C4-2B (cell line): ENCODE data around the gene NEDD4L.

Experiments
- CTCF ChIP-seq: fragments of 450-650 bp; conservative IDR thresholded peaks from 2 replicates; pipeline ENCODE4 v1.5.1; 2017; ENCODE audit warnings: mild to moderate bottlenecking
- ZFX ChIP-seq: fragments of 450-650 bp; IDR thresholded peaks from 2 replicates; pipeline ENCODE4 v1.6.1; 2017

DNA sequence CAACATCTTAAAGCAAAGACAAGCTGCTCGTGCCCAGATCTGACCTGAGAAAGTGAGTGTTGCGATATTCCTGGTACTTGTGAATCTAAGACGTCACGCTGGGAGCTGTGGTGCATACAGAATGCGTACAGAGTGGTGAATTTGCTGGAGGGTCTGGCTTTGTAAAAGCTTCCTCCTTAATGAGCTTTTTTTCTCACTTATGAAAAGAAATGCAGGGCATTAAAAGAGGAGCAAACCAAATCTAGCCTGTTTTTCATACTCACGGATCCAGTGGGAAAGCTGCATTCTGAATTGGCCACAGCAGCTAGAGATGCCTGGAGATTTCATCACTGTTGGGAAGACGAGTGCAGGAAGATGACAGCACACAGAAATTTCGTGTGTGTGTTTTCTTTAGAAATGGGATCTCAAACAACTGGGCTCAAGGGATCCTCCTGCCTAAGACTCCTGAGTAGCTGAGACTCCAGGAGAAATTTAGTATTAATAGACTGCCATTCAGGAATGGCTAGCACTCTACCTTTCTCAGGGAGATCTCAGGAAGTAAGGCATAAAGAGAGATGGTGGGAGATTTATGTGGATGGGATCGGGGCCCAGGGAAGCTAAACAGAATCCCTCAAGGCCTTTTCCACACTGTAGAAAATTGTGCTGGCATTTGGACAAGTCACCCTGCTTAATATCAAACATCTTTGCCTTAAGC lies 403.5 kb downstream of the NEDD4L start:
- TF ChIP-seq CTCF: no peak
- TF ChIP-seq ZFX: no peak
